Measurements from ENCODE around the gene SERPINH1. TPM values are rescaled to one million over a fixed set of nuclear protein-coding genes. Genes with fewer than 3 reads are reported as not detected.

The SERPINH1 gene
- total and polyA plus RNA-seq, 2 donors (not counting 1 experiment from before 2014, with no cell fraction given), result 3.0 to 5.7 TPM

DNA sequence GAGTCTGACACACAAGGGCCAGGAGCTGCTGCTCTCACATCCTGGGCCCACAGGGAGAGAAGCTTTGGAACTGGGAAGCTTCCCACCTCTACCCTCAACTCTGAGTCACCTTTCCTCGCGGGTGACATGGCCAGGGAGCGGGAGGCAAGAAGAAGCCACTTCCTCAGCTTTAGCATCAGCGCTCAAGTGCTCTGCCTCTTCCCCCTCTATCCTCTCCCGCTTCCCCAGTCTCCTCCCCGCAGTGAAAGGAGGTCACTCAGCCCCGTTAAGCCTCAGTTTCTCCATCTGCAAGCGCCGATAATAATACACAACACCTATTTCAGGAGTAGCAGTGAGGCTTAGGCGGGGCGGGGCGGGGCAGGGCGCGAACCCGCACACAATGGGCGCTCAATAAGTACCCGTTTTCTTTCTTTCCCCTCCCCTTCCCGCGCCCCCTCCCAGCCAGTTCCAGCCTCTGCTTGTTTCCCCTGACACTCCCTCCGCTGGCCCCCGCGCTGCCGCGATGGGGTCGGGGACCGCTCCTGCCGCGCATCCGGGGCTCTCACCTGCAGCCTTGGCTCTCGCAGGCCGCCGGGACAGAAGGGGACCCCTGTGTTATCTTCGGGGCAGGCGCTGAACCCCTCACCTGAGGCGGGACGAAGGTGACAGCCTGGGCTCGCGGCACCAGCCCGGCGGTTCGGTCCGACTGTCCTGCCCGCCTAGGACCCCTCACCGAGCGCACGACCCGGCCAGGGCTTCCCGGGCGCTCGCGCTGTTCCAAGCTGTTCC, 37.2 kb upstream of the SERPINH1 start:
- H3K27me3 ChIP-seq (replicated peaks in 1 of 4; ENCODE audit: control extremely low read depth in 1 of 4, control insufficient read depth in 3 of 4, insufficient read depth in 4 of 4, low read length in 3 of 4), result peaks cover 0 to 31% (median 10%) of the 10 kb centered on the region in 4 experiments
- H3K4me1 Mint-ChIP-seq, result peaks cover 40% of the 10 kb centered on the region
- peak overlapping the region; percentile 86 for H2AFZ ChIP-seq (ENCODE audit: insufficient read depth, low read depth, low read length, poor library complexity, severe bottlenecking)
- H3K36me3 ChIP-seq (replicated peaks in 1 of 2; ENCODE audit: control extremely low read depth in 1 of 2, control insufficient read depth in 1 of 2, extremely low read depth in 1 of 2, insufficient read depth in 2 of 2, low read length in 1 of 2), result no peaks in the 10 kb centered on the region
- peaks cover 0 to 6% (median 0%) of the 10 kb centered on the region in 3 donors for H3K9me3 ChIP-seq (ENCODE audit: control extremely low read depth in 1 of 3, control insufficient read depth in 2 of 3, insufficient read depth in 1 of 3, low read length in 2 of 3)
- H3K4me2 ChIP-seq (replicated peaks; ENCODE audit: low read depth, low read length, poor library complexity, severe bottlenecking), result peak overlapping the region; percentile 98
- CTCF ChIA-PET, result interaction anchor here (0.7 to 7.0 kb wide), 9 partner anchors 7 to 117 kb away, joined by 3 to 51 read pairs (median 3); no protein-coding TSS in a partner anchor
- no peak for DNase-seq
- H4K20me1 ChIP-seq (ENCODE audit: control insufficient read depth, insufficient read depth, low read length, poor library complexity, severe bottlenecking), result no peaks in the 10 kb centered on the region
- 7% methylated on average over 49 of the region's 51 CpGs for WGBS (ENCODE audit: insufficient coverage)
- peak overlapping the region; percentile 96 for H3K4me3 Mint-ChIP-seq
- H3K27ac ChIP-seq (ENCODE audit: low read length in 2 of 2), result no peak overlapping the region
- intact Hi-C loops (cut with micrococcal nuclease), result loop anchor here (1.0 kb wide), 1 partner anchor 17 kb away; no protein-coding TSS in a partner anchor
- H3K9me3 Mint-ChIP-seq (ENCODE audit: insufficient read depth), result no peaks in the 10 kb centered on the region
- peak overlapping the region; percentile 74 for H3K9ac ChIP-seq (ENCODE audit: low read length)
- no peak for ATAC-seq (ENCODE audit: low read depth)
- peak overlapping the region in 4 of 5 experiments; percentile 59 to 74 (median 70) for H3K4me3 ChIP-seq (ENCODE audit: control extremely low read depth in 1 of 5, extremely low read depth in 1 of 5, insufficient read depth in 1 of 5, low read depth in 2 of 5, low read length in 4 of 5)
- H3K4me1 ChIP-seq (ENCODE audit: control insufficient read depth in 2 of 2, insufficient read depth in 2 of 2, low read length in 2 of 2), result peaks cover 25 to 33% of the 10 kb centered on the region in 2 donors
- TF ChIP-seq, protein P1, sequence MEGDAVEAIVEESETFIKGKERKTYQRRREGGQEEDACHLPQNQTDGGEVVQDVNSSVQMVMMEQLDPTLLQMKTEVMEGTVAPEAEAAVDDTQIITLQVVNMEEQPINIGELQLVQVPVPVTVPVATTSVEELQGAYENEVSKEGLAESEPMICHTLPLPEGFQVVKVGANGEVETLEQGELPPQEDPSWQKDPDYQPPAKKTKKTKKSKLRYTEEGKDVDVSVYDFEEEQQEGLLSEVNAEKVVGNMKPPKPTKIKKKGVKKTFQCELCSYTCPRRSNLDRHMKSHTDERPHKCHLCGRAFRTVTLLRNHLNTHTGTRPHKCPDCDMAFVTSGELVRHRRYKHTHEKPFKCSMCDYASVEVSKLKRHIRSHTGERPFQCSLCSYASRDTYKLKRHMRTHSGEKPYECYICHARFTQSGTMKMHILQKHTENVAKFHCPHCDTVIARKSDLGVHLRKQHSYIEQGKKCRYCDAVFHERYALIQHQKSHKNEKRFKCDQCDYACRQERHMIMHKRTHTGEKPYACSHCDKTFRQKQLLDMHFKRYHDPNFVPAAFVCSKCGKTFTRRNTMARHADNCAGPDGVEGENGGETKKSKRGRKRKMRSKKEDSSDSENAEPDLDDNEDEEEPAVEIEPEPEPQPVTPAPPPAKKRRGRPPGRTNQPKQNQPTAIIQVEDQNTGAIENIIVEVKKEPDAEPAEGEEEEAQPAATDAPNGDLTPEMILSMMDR (IDR thresholded peaks at IDR 0.05), result no peak
- peak overlapping the region; percentile 83 for H3K27ac Mint-ChIP-seq
- peaks cover 4% of the 10 kb centered on the region for H3K27me3 Mint-ChIP-seq
- no peaks in the 10 kb centered on the region for H3K79me2 ChIP-seq (ENCODE audit: control insufficient read depth, insufficient read depth, low read length)
- POLR2A ChIA-PET, result interaction anchor here (0.9 kb wide), 1 partner anchor 69 kb away, joined by 5 read pairs; no protein-coding TSS in a partner anchor
